Measurements from ENCODE around the gene CHN2. TPM values are rescaled to one million over a fixed set of nuclear protein-coding genes. Genes with fewer than 3 reads are reported as not detected.
A peak's percentile ranks its signal among the peaks of the same experiment; 100 is the strongest.

The CHN2 gene
- total RNA-seq, 1 experiment from 2014 or later, result 7.7 TPM

GRCh38 chr7:29435902-29436301 lies 241.3 kb downstream of the CHN2 start:
- TF ChIP-seq EZH2 (IDR thresholded peaks at IDR 0.05; ENCODE audit: low read length, unreplicated experiment), result no peak
- no peak for TF ChIP-seq CTCF (conservative IDR thresholded peaks at IDR 0.05; ENCODE audit: low read depth, low read length)
- TF ChIP-seq EZH2phosphoT487 (IDR thresholded peaks at IDR 0.05; ENCODE audit: borderline replicate concordance, low read length), result no peak
- H3K9ac ChIP-seq (ENCODE audit: low read length), result no peak overlapping the region
- ATAC-seq (no peak), DNase-seq (no peak)
- no peaks in the 10 kb centered on the region for H3K36me3 ChIP-seq (ENCODE audit: low read depth, low read length)
- no peak overlapping the region for H3K4me3 ChIP-seq (ENCODE audit: low read length)
- intact Hi-C loops (cut with micrococcal nuclease), result no loop called here
- no peaks in the 10 kb centered on the region for H4K20me1 ChIP-seq (ENCODE audit: low read length)
- H3F3A ChIP-seq (ENCODE audit: low read length, unreplicated experiment), result no peaks in the 10 kb centered on the region
- no peaks in the 10 kb centered on the region for H3K9me3 ChIP-seq (ENCODE audit: low read length)
- POLR2A ChIA-PET (ENCODE audit: unreplicated experiment), result interaction anchor here (0.6 kb wide), 1 partner anchor 98 kb away, joined by 4 read pairs; no protein-coding TSS in a partner anchor
- no peaks in the 10 kb centered on the region for H3K4me1 ChIP-seq (ENCODE audit: insufficient read depth, low read length)
- CTCF ChIA-PET, result no interaction called here
- H3K79me2 ChIP-seq (ENCODE audit: low read length), result no peaks in the 10 kb centered on the region
- H3K9me2 ChIP-seq (replicated peaks; ENCODE audit: low read length), result no peaks in the 10 kb centered on the region
- H3K27ac ChIP-seq (ENCODE audit: low read length), result no peak overlapping the region
- H3K4me2 ChIP-seq (ENCODE audit: low read length), result no peak overlapping the region
- BruUV-seq (replicated peaks), result no TSS peak
- no peaks in the 10 kb centered on the region for H3K27me3 ChIP-seq (ENCODE audit: low read length)
- no peak overlapping the region for H2AFZ ChIP-seq (ENCODE audit: low read length)

- ChIA-PET CTCF (no interaction called here), POLR2A (ENCODE audit: unreplicated experiment) (no interaction called here)
- H3K27me3 ChIP-seq (ENCODE audit: low read length), result no peaks in the 10 kb centered on the region
- no peak overlapping the region for H3K27ac ChIP-seq (ENCODE audit: low read length)
- H3F3A ChIP-seq (ENCODE audit: low read length, unreplicated experiment), result no peaks in the 10 kb centered on the region
- H4K20me1 ChIP-seq (ENCODE audit: low read length), result no peaks in the 10 kb centered on the region
- no peaks in the 10 kb centered on the region for H3K36me3 ChIP-seq (ENCODE audit: low read depth, low read length)
- ATAC-seq (peak; percentile 98), DNase-seq (peak; percentile 76)
- peak overlapping the region; percentile 23; the same call in 1 of the 2 replicates for H2AFZ ChIP-seq (ENCODE audit: low read length)
- H3K79me2 ChIP-seq (ENCODE audit: low read length), result no peaks in the 10 kb centered on the region
- H3K9me3 ChIP-seq (ENCODE audit: low read length), result no peaks in the 10 kb centered on the region
- no TSS peak for BruUV-seq (replicated peaks)
- peak overlapping the region; percentile 30 for H3K4me2 ChIP-seq (ENCODE audit: low read length)
- intact Hi-C loops (cut with micrococcal nuclease), result no loop called here
- H3K9me2 ChIP-seq (replicated peaks; ENCODE audit: low read length), result no peaks in the 10 kb centered on the region
- H3K4me1 ChIP-seq (ENCODE audit: insufficient read depth, low read length), result peaks cover 23% of the 10 kb centered on the region
- TF ChIP-seq EZH2 (IDR thresholded peaks at IDR 0.05; ENCODE audit: low read length, unreplicated experiment) (no peak), CTCF (conservative IDR thresholded peaks at IDR 0.05; ENCODE audit: low read depth, low read length) (no peak), EZH2phosphoT487 (IDR thresholded peaks at IDR 0.05; ENCODE audit: borderline replicate concordance, low read length) (no peak)
- H3K4me3 ChIP-seq (ENCODE audit: low read length), result no peak overlapping the region
- H3K9ac ChIP-seq (ENCODE audit: low read length), result no peak overlapping the region
These were observed 247.6 kb downstream of the CHN2 start for GRCh38 chr7:29442146-29442545.

GRCh38 chr7:29443552-29443951 lies 249.0 kb downstream of the CHN2 start:
- no TSS peak for BruUV-seq (replicated peaks)
- Histone ChIP-seq H3K9me2 (replicated peaks; ENCODE audit: low read length) (no peaks in the 10 kb centered on the region), H3K4me2 (ENCODE audit: low read length) (no peak overlapping the region), H2AFZ (ENCODE audit: low read length) (no peak overlapping the region), H3K36me3 (ENCODE audit: low read depth, low read length) (no peaks in the 10 kb centered on the region), H3K4me1 (ENCODE audit: insufficient read depth, low read length) (peaks cover 25% of the 10 kb centered on the region), H3K79me2 (ENCODE audit: low read length) (no peaks in the 10 kb centered on the region), H3K27me3 (ENCODE audit: low read length) (no peaks in the 10 kb centered on the region), H3K27ac (ENCODE audit: low read length) (no peak overlapping the region), H3K9me3 (ENCODE audit: low read length) (no peaks in the 10 kb centered on the region), H3K9ac (ENCODE audit: low read length) (no peak overlapping the region), H3K4me3 (ENCODE audit: low read length) (no peak overlapping the region), H4K20me1 (ENCODE audit: low read length) (no peaks in the 10 kb centered on the region), H3F3A (ENCODE audit: low read length, unreplicated experiment) (peaks cover 1% of the 10 kb centered on the region)
- ATAC-seq (no peak), DNase-seq (no peak)
- TF ChIP-seq EZH2phosphoT487 (IDR thresholded peaks at IDR 0.05; ENCODE audit: borderline replicate concordance, low read length) (no peak), EZH2 (IDR thresholded peaks at IDR 0.05; ENCODE audit: low read length, unreplicated experiment) (no peak), CTCF (conservative IDR thresholded peaks at IDR 0.05; ENCODE audit: low read depth, low read length) (no peak)
- POLR2A ChIA-PET (ENCODE audit: unreplicated experiment), result no interaction called here
- CTCF ChIA-PET, result no interaction called here
- intact Hi-C loops (cut with micrococcal nuclease), result no loop called here
